Stimulated activated CD8-positive, alpha-beta memory T cell treated with anti-CD3 and anti-CD28 coated beads, Interleukin-12 subunit alpha, Interleukin-12 subunit beta, amount 100 ng/mL, for 1 hour (primary cell): Measurements from ENCODE around the gene SMR3A.

Experiments used
- DNase-seq: peaks from one replicate; pipeline ENCODE4 v3.0.0-alpha.2; 2020; ENCODE audit warnings: low read depth

The SMR3A gene

GRCh38 chr4:70360460-70360859, at the start of gene SMR3A:
SMR3A (plus strand) TSS chr4:70360760; CDS start chr4:70362116, 1,356 bp downstream.
- DNase-seq: no peak

GRCh38 chr4:70313736-70314135, 46.8 kb upstream of the SMR3A start:
- DNase-seq: no peak

- DNase-seq: no peak
These were observed 44.6 kb upstream of the SMR3A start for GRCh38 chr4:70315928-70316327.

- no peak for DNase-seq
These were observed 34.5 kb upstream of the SMR3A start for GRCh38 chr4:70326052-70326451.

- DNase-seq: no peak
These were observed 25.9 kb upstream of the SMR3A start, which contains the start of gene CABS1 for GRCh38 chr4:70334681-70335080. CABS1 (plus strand) TSS chr4:70334981; CDS start chr4:70335040, 59 bp downstream.

- DNase-seq: no peak
These were observed 24.5 kb upstream of the SMR3A start for GRCh38 chr4:70336043-70336442.

- no peak for DNase-seq
These were observed 22.6 kb upstream of the SMR3A start for GRCh38 chr4:70337886-70338420.

- DNase-seq: no peak
These were observed 4.4 kb upstream of the SMR3A start for GRCh38 chr4:70356185-70356584.

GRCh38 chr4:70359115-70359661, 1.4 kb upstream of the SMR3A start:
- DNase-seq: no peak

GRCh38 chr4:70364002-70364401, 3.4 kb downstream of the SMR3A start:
- DNase-seq: no peak

GRCh38 chr4:70365479-70365878, 4.9 kb downstream of the SMR3A start:
- DNase-seq: no peak

- DNase-seq: no peak
These were observed 7.3 kb downstream of the SMR3A start for GRCh38 chr4:70367813-70368212.

GRCh38 chr4:70371987-70372386, 11.4 kb downstream of the SMR3A start:
- DNase-seq: no peak

- no peak for DNase-seq
These were observed 12.2 kb downstream of the SMR3A start for GRCh38 chr4:70372760-70373159.

- DNase-seq: no peak
These were observed 20.0 kb downstream of the SMR3A start for GRCh38 chr4:70380578-70380977.

GRCh38 chr4:70382691-70383181, 22.2 kb downstream of the SMR3A start, which contains the start of gene SMR3B:
SMR3B (plus strand) TSS chr4:70383131; CDS start chr4:70384511, 1,380 bp downstream.
- DNase-seq: no peak

GRCh38 chr4:70392057-70392776, 31.7 kb downstream of the SMR3A start:
- DNase-seq: no peak

- DNase-seq: no peak
These were observed 37.0 kb downstream of the SMR3A start, which contains the start of gene OPRPN for GRCh38 chr4:70397580-70397979. OPRPN (plus strand) TSS chr4:70397940; CDS start chr4:70399286, 1,346 bp downstream.

- DNase-seq: no peak
These were observed 38.8 kb downstream of the SMR3A start for GRCh38 chr4:70399319-70399718.

- no peak for DNase-seq
These were observed 42.2 kb downstream of the SMR3A start for GRCh38 chr4:70402762-70403161.

GRCh38 chr4:70405765-70406164, 45.2 kb downstream of the SMR3A start:
- DNase-seq: no peak
